ENCODE data around the gene PLA2G12A.

GRCh38 chr4:109703664-109704361 is 26.1 kb downstream of the PLA2G12A start:
- TF ChIP-seq EZH2 (IDR thresholded peaks at IDR 0.05; ENCODE audit: borderline replicate concordance, low read length) = no peak
- no peak for TF ChIP-seq CTCF (conservative IDR thresholded peaks at IDR 0.05 in 1 of 2, IDR thresholded peaks at IDR 0.05 in 1 of 2; ENCODE audit: extremely low read depth in 1 of 2, insufficient read depth in 1 of 2, low read depth in 1 of 2, low read length in 2 of 2)

Data from mammary epithelial cell (primary cell).